C4-2B (cell line): ENCODE measurements around the gene SPATA16.

Experiments used
- H3K27ac ChIP-seq: fragments of 450-650 bp; 2 replicates; pipeline ENCODE4 v1.5.1; 2017
- ZFX ChIP-seq: fragments of 450-650 bp; IDR thresholded peaks from 2 replicates; pipeline ENCODE4 v1.6.1; 2017
- TF ChIP-seq, protein P1 (sequence below): fragments of 450-650 bp; conservative IDR thresholded peaks from 2 replicates; pipeline ENCODE4 v1.5.1; 2017; ENCODE audit warnings: mild to moderate bottlenecking

Gene SPATA16

DNA sequence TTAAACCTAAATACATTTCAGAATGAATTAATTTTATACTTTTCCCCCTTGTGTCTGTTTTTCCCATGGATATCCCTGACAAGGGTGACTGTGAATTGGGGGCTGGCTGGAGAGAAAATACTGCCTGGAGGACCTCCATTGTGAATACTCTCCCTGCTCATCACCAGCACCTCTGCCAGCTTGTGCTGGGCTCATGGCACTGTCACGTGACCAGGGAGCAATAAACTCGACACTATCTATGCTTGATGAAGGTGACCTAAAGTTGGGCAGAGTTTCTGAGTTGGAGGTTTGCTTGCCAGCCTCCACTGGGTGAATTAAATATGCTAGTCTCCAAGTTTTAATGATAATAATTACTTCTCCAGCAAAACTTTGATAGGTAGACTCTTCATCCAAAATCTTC is 189.5 kb downstream of the SPATA16 start:
- TF ChIP-seq ZFX: no peak
- TF ChIP-seq, protein P1, sequence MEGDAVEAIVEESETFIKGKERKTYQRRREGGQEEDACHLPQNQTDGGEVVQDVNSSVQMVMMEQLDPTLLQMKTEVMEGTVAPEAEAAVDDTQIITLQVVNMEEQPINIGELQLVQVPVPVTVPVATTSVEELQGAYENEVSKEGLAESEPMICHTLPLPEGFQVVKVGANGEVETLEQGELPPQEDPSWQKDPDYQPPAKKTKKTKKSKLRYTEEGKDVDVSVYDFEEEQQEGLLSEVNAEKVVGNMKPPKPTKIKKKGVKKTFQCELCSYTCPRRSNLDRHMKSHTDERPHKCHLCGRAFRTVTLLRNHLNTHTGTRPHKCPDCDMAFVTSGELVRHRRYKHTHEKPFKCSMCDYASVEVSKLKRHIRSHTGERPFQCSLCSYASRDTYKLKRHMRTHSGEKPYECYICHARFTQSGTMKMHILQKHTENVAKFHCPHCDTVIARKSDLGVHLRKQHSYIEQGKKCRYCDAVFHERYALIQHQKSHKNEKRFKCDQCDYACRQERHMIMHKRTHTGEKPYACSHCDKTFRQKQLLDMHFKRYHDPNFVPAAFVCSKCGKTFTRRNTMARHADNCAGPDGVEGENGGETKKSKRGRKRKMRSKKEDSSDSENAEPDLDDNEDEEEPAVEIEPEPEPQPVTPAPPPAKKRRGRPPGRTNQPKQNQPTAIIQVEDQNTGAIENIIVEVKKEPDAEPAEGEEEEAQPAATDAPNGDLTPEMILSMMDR: no peak
- H3K27ac ChIP-seq: no peak overlapping the region

DNA sequence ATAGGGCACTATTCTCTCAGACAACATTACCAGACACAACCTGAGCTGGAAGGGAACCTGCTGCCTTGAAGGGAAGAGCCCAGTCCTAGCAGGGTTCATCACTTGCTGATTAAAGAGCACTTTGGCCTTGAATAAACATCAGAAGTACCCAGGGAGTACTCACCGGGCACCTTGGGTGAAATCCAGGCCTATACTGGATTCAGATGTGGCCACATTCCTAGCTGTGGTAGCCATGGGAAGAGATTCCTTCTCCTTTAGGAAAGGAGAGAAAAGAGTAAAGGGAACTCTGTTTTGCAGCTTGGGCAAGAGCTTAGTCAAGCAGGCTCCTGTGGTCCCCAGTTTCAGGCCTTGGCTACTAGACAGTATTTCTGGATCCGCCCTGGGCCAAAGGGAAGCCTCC is 195.0 kb downstream of the SPATA16 start:
- TF ChIP-seq, protein P1: no peak
- TF ChIP-seq ZFX: no peak
- H3K27ac ChIP-seq: no peak overlapping the region

DNA sequence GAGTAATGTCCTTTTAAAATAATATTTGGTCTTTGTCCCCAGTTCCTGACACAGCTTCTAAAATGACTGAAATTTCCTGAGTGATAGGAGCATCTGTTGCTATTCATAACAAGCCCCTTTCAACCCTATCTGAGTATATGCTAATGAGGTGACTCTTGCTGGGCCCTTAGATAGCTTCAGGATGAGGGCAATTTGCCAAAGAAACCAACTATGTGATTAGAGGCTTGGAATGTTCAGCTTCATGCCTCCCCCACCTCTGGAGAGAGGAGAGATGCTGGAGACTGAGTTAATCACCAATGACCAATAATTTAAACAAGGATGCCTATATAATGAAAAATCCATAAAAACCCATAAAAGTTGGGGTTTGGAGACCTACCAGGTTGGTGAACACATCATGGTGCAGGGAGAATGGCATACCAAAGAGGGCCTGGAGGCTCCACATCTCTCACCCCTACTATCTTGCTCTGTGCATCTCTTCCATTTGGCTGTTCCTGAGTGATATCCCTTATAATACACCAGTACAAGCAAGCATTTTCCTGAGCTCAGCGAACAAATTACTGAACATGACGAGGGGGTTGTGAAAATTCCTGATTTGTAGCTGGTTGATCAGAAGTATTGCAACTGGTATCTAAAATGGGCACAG is 201.3 kb downstream of the SPATA16 start:
- no peak for TF ChIP-seq ZFX
- TF ChIP-seq, protein P1: no peak
- H3K27ac ChIP-seq: no peak overlapping the region

DNA sequence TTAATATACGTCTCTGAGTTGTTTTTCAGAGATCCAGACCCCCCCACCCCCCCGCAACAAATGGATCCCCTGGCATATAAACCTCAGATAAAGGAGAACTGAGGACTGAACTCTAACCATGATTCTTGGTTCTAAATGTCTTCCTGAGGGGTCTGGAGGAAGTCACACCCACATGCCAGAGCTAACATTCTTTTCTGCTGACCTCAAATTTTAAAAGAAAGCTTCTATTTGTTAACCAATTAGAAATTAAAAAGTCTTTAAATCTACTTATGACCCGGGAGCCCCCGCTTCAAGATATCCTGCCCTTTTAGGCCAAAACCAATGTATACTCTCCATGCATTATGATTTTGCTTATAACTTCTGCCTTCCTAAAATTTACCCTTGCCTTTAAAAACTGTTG is 202.2 kb downstream of the SPATA16 start:
- H3K27ac ChIP-seq: no peak overlapping the region
- no peak for TF ChIP-seq ZFX
- TF ChIP-seq, protein P1: no peak

DNA sequence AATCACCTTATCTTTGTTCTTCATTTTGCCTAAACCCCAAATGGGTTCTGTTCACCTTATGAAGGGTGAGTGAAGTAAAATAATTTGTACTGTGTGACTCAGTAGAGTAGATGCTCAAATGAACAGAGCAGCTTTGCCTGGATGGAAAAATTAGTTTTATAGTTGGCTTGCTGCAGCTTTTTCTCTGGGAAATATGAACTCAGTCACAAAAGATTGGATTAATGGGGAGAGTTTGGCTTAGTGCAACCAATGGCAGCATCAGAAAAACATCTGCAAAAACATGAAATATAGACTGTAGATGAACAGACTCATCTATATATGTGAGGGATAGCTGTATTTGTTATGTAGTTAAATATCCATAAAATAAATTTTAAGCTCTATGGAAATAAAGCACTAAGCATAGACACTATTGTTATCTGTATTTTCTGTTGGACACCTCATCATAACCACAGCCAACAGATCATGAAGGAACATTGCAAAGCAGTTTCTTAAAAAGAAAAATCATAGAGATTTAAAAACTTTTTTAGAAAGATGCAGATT is 209.2 kb downstream of the SPATA16 start:
- no peak for TF ChIP-seq ZFX
- TF ChIP-seq, protein P1: no peak
- H3K27ac ChIP-seq: no peak overlapping the region

DNA sequence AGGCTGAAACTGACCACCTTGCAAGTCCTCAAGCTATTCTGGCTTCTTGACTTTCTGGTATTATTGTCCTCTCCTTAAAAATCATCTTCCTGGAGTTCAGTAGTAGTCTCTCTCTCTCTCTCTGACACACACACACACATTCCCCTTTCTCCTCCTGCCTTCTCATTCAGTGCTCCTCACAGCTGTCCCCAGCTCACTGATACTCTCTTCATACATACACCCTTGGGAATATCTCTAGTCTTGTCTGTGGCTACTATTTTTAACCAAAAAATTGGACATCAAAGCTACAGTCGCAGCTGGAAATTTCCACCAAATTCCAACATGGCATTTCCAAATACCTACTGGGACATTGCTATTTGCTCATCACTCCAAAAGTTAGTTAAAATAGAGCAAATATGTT is 211.6 kb downstream of the SPATA16 start:
- no peak overlapping the region for H3K27ac ChIP-seq
- no peak for TF ChIP-seq ZFX
- TF ChIP-seq, protein P1: no peak

DNA sequence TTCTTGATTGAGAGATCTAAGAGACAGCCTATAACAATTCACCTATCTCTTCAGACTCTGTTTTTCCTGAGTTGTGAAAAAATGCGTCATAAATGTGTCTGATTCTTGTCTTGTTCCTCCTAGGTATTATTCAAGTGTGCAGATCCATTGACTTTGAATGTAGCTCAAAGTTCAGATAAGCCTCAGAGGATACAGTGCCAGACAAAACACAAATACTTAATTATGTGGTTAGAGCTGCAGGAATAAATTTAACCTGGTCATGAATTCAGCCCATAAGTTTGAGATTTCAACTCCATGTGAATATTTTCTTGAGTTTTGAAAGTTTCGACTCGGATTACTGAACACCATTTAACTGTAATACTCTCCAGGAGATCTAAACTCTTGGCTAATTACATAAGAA is 216.5 kb downstream of the SPATA16 start:
- no peak for TF ChIP-seq ZFX
- TF ChIP-seq, protein P1: no peak
- H3K27ac ChIP-seq: no peak overlapping the region
